Measurements from ENCODE around the gene FAM120AOS. TPM values are rescaled to one million over a fixed set of nuclear protein-coding genes. Genes with fewer than 3 reads are reported as not detected.
A peak's percentile ranks its signal among the peaks of the same experiment; 100 is the strongest.

Gene FAM120AOS
- total and polyA plus RNA-seq, 2 of the 4 experiments (the other 2 are of a cell fraction) = 22.7 to 24.7 TPM

DNA sequence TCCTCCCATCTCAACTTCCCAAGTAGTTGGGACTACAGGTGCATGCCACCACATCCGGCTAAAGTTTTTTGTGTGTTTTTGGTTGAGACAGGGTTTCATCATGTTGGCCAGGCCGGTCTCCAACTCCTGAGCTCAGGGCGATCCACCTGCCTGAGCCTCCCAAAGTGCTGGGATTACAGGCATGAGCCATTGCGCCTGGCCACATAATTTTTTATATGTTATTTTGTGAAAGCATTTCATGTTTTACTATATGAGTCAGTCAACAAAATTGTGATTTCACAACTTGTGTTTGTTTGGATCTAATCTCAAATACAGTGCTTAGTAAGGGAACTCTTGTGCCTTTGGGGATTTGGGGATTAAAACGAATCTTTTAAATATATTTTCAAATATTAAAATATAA is 20.0 kb upstream of the FAM120AOS start:
- Histone ChIP-seq H3K27me3 (ENCODE audit: control insufficient read depth, insufficient read depth, low read length) (no peaks in the 10 kb centered on the region), H2BK20ac (ENCODE audit: low read depth, low read length) (no peak overlapping the region), H2AK5ac (ENCODE audit: low read depth, low read length) (no peak overlapping the region), H3K4me3 (ENCODE audit: insufficient read depth, low read depth, low read length) (no peak overlapping the region), H4K20me1 (ENCODE audit: insufficient read depth, low read length) (peaks cover 33% of the 10 kb centered on the region), H4K8ac (ENCODE audit: low read depth in 2 of 2, low read length in 2 of 2) (no peak overlapping the region), H3K23ac (ENCODE audit: low read depth, low read length) (no peak overlapping the region), H4K5ac (ENCODE audit: low read depth, low read length) (no peak overlapping the region), H2AK9ac (replicated peaks; ENCODE audit: low read depth, low read length, poor library complexity) (no peak overlapping the region), H2AFZ (replicated peaks; ENCODE audit: low read length, poor library complexity) (no peak overlapping the region), H3K14ac (replicated peaks; ENCODE audit: low read depth, low read length) (no peak overlapping the region), H4K91ac (ENCODE audit: insufficient read depth, low read depth, low read length) (no peak overlapping the region), H3K4me2 (ENCODE audit: low read depth, low read length) (no peak overlapping the region), H3K18ac (ENCODE audit: low read depth, low read length) (no peak overlapping the region), H3K9ac (ENCODE audit: low read depth, low read length) (no peak overlapping the region), H3K4me1 (ENCODE audit: control insufficient read depth, insufficient read depth, low read length) (peaks cover 11% of the 10 kb centered on the region), H3K56ac (ENCODE audit: extremely low read depth, insufficient read depth, low read length) (no peak overlapping the region), H2BK15ac (ENCODE audit: low read depth, low read length) (no peak overlapping the region), H2BK5ac (ENCODE audit: low read depth, low read length, poor library complexity, severe bottlenecking) (no peak overlapping the region), H3K79me1 (ENCODE audit: low read depth in 1 of 2, low read length in 2 of 2) (peaks cover 17 to 53% of the 10 kb centered on the region in 2 experiments), H3K36me3 (ENCODE audit: control insufficient read depth, insufficient read depth, low read length) (peaks cover 10% of the 10 kb centered on the region), H3K27ac (ENCODE audit: insufficient read depth, low read length) (no peak overlapping the region), H2BK120ac (ENCODE audit: low read depth, low read length) (no peak overlapping the region), H3K4ac (ENCODE audit: low read depth, low read length) (no peak overlapping the region), H3K9me1 (ENCODE audit: insufficient read depth, low read length) (peaks cover 11% of the 10 kb centered on the region; the same call in 1 of the 2 replicates), H3K9me3 (ENCODE audit: control insufficient read depth, insufficient read depth, low read length) (no peaks in the 10 kb centered on the region)
- ATAC-seq (ENCODE audit: low read depth) (peak; percentile 52), DNase-seq (peak; percentile 61)
- TF ChIP-seq MAZ (IDR thresholded peaks at IDR 0.05; ENCODE audit: borderline replicate concordance, low read depth, low read length) (no peak), CEBPB (IDR thresholded peaks at IDR 0.05; ENCODE audit: low read depth, low read length) (peak; percentile 86), NFE2L2 (IDR thresholded peaks at IDR 0.05; ENCODE audit: low read depth, low read length) (no peak), MAFK (IDR thresholded peaks at IDR 0.05; ENCODE audit: low read depth, low read length) (no peak), CHD1 (IDR thresholded peaks at IDR 0.05; ENCODE audit: low read depth, low read length) (no peak), RFX5 (IDR thresholded peaks at IDR 0.05; ENCODE audit: low read depth, low read length) (no peak), MXI1 (IDR thresholded peaks at IDR 0.05; ENCODE audit: borderline replicate concordance, low read depth, low read length) (no peak)
- TF ChIP-seq, protein P1, sequence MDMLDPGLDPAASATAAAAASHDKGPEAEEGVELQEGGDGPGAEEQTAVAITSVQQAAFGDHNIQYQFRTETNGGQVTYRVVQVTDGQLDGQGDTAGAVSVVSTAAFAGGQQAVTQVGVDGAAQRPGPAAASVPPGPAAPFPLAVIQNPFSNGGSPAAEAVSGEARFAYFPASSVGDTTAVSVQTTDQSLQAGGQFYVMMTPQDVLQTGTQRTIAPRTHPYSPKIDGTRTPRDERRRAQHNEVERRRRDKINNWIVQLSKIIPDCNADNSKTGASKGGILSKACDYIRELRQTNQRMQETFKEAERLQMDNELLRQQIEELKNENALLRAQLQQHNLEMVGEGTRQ (IDR thresholded peaks at IDR 0.05; ENCODE audit: low read depth, low read length) = no peak
- ChIA-PET POLR2A (ENCODE audit: unreplicated experiment) (no interaction called here), CTCF (no interaction called here)
- intact Hi-C loops (cut with micrococcal nuclease) (no loop called here), in situ Hi-C loops (cut with MboI; ENCODE audit: low sequenced_read_pairs) (loop anchor here (25.0 kb wide), 1 partner anchor 689 kb away; no protein-coding TSS in a partner anchor), dilution Hi-C loops (cut with HindIII; ENCODE audit: low sequenced_read_pairs, unreplicated experiment) (no loop called here)
- WGBS, 2 experiments (ENCODE audit: extremely low coverage in 2 of 2, insufficient read length in 1 of 2) = no CpG with 5 or more reads among the region's 5 CpGs
- no TSS peak for BruUV-seq (replicated peaks)

Data from IMR-90 (cell line).